AG08395 (cell line): ENCODE data around the gene FAM98B.
"Not testable (repeated sequence)": the region's sequence is repeated elsewhere in the genome, so short reads cannot be mapped to it uniquely, and the experiment has no call there.

Experiments
- DNase-seq: peaks from one replicate; pipeline ENCODE4 v3.0.0; 2012; ENCODE audit warnings: mixed read lengths, low spot score

Gene FAM98B

DNA sequence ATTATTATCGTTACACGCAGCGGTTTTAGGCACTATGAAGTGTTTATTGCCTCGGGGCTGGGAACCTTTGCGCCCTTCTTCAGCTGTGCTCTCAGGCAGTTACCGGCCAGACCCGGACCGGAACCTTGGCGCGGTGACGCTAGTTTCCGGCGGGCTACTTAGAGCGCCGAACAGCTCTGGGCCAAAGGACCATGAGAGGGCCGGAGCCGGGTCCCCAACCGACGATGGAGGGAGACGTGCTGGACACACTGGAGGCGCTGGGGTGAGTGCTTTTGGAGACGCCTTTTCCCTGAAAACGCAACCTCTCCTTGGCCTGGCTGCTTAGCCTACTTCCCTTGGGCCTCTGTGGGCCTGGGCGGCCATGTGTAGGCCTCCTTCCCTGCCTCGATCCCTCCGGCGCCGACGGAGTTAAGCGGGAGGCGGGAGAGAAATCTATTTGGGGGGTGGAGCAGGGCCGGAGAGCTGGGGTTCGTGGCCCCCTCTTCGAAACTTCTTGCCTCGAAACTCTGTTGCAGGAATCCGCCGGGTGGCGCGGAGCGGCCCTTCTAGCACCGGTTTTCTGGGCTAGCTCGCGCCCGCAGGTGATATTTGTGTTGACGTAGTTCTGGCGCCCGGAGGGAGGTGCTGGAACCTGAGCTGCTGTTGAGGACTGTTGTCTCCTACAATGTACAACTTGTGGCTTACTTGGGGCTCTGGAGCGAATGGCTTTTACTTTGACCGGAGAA lies at the start of gene FAM98B:
Gene FAM98B (plus strand): TSS at position 157 of the 725 bp plus-strand sequence. CDS start 35 bp downstream, at position 192.
- peak; percentile 87 for DNase-seq

GRCh38 chr15:38406436-38406835 lies 47.5 kb upstream of the FAM98B start:
- no peak for DNase-seq

DNA sequence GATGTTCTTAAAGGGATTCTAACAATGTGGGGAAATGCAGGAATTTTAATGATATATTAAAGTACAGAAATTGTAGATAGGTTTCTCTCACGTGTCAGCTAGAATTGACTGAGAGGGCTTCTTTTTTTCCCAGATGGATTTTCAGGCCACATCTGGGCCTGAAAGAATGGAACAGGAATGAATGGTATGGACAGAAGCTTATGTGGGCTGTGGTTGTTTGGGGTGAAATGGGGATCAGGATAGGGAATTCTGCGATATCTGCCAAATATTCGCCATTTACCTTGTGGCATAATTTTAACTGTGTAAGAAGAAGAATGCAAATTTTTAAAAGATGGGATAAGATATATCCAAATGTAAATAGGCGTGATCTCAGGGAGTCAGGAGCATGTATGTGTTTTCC lies 45.4 kb upstream of the FAM98B start:
- no peak for DNase-seq

GRCh38 chr15:38411902-38412301 lies 42.0 kb upstream of the FAM98B start:
- DNase-seq = no peak

DNA sequence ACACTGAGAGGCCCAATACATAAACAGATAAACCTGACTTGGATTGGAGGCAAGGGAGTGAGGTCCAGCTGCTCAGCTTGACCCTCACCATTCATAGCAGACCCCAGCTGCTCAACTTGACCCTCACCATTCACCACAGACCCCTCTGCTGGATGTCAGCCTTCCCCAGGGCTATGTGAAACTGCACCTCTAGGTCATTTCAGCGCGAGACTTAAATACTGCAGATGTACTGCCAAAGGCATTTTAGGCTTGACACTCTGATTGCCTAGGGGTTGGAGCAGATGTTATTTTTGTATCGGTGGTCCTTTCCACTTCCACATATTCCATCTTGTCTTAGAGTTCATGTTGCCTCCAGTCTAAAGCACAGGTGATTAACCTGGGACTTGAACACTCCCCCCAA lies 41.5 kb upstream of the FAM98B start:
- DNase-seq = no peak

GRCh38 chr15:38414357-38414756 lies 39.6 kb upstream of the FAM98B start:
- peak; percentile 88 for DNase-seq

DNA sequence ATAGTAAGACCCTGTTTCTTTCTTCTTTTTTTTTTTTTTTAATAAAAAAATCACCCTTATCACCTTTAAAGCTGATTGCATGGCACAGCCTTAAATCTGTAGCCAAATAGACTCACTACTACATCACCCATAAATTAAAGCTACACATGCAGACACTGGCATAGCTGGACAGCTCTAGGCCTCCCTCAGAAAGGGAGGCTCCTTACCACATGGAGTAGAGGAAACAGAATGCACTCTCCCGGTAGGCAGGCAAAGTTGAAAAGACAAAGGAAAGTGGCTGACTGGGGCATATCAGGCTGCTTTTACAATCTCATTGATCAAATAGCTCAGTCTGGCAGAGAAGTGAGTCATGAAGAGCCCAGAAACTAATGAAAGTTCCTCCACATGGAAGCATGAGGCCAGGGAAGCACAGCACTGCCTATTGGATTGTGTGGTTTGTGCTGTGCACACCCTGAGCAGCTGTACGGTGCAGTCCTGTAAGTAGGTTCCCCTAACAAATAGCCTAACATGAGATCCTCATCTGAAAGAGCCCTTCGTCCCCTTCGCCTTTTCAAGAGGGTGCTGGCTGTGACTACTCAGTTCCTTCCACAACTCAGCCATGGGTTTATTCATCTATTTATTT lies 32.7 kb upstream of the FAM98B start:
- no peak for DNase-seq

- no peak for DNase-seq
Observed at GRCh38 chr15:38424101-38424552, 29.8 kb upstream of the FAM98B start.

- no peak for DNase-seq
Observed at GRCh38 chr15:38425269-38425668, 28.7 kb upstream of the FAM98B start.

- DNase-seq = no peak
Observed at GRCh38 chr15:38427380-38427779, 26.5 kb upstream of the FAM98B start.

GRCh38 chr15:38430106-38430760 lies 23.7 kb upstream of the FAM98B start:
- DNase-seq = no peak

DNA sequence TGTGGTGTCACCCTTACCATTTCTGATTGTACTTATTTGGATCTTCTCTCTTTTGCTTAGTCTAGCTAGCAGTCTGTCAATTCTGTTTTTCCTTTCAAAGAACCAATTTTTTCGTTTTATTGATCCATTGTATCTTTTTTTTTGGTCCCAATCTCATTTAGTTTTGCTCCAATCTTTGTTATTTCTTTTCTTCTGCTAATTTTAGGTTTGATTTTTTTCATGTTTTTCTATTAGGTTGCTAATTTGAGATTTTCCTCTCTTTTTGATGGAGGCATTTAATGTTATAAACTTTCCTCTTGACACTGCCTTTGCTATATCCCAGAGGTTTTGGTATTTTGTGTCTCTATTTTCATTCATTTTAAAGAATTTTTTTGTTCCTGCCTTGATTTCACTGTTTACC lies 16.9 kb upstream of the FAM98B start:
- no peak for DNase-seq

DNA sequence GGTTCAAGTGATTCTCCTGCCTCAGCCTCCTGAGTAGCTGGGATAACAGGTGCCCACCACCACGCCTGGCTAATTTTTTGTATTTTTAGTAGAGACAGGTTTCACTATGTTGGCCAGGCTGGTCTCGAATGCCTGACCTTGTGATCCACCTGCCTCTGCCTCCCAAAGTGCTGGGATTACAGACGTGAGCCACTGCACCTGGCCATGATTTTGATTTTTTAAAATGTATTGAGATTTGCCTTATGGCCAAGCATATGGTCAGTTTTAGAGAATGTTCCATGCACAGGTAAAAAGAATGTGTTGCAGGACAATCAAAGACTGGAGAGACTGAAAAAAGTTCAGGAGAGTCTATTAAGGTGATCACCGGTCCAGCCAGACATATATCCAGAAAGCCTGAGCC lies 16.3 kb upstream of the FAM98B start:
- not testable (repeated sequence) for DNase-seq

DNA sequence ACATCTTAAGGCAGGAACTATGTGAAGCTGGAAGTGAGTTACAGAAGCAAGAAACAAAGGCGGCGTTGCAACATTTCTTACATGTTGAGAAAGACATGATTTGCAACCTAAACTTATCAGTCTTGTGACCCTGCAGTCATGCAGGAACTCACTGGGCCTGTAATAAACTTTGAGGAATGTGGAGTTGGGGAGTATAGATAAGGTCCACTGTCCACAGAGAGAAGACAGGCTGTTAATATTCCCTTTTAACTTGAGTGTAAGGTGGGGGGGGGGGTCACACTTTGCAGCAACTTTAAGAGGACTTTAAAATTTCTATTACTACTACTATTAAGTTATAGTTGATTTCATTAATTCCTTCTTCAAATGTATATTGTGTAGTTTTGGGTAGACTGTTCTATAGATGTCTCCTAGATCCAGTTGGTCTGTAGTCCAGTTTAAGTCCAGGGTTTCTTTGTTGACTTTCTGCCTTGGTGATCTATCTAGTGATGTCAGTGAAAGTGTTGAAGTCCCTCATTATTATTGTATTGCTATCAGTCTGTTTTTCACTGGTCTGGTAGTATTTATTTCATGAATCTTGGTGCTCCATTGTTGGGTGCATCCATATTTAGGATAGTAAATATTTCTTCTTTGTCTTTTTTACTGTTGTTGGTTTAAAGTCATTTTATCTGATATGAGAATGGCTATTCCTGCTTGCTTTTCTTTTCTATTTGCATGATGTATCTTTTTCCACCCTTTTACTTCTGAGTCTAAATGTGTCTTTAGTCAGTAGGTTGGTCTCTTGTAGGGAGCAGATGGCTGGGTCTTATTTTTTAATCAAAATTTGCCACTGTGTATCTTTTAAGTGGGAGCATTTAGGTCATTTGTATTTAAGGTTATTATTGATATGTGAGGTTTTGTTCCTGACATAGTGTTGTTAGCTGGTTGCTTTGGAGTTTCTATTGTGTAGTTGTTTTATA lies 15.6 kb upstream of the FAM98B start:
- DNase-seq = no peak

DNA sequence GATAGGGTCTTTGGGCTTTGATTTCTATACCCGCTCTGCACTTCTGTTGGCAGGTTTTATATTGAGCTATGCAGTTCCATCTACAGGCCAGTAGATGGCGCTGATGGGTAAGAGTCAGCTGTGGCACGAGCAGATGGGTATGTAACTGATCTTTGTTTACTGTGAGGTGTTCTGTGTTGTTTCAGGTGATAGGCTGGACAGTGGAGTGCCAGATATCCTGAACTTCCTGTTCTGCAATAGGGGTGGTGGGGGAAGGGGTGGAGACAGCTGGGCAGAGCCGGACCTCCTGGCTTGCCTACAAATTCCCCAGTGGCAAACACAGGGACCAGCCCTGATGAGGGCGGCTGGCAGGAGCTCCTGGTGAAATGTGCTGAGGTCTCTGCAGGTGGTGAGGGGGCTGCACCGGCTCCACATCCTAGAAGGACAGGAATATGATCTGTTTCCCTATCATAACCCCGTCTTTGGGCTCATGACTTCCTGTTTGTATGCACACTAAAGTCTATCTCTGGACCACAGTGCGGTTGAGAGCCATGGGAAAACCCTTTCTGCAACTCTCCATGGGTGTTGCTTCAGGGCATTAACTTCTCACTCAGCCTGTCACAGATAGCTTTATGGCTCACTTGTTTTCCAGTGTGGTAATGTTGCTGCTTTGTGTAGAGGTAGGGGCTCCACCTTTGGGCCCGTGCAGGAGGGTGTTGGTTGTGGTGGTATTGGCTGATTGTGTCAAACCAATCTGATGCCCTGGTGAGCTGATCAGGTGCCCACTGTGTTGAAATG lies 13.4 kb upstream of the FAM98B start:
- peak; percentile 62 for DNase-seq

GRCh38 chr15:38441130-38441519 lies 12.8 kb upstream of the FAM98B start:
- DNase-seq = no peak

- DNase-seq = no peak
Observed at GRCh38 chr15:38454696-38455090, 766 bp downstream of the FAM98B start.

DNA sequence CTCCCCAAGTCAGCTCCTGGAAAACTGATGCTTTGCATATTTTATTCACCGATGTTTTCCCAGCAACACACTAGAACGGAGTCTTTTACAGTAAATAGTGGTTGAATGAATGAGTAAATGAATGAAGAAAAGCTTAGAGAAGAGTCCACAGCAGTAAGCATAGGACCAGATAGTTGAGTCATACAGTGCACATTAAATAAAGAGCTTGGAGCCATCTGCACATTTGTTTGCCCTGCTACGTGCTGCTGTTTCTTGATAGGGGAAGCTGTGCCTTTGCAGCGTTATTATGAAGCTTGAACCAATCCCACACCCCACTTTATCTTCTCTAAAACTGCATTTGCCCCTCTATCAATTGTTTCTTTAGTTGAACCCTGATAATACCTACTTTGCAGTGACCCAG lies 1.2 kb downstream of the FAM98B start:
- DNase-seq = peak; percentile 10

GRCh38 chr15:38458646-38459045 lies 4.7 kb downstream of the FAM98B start:
- no peak for DNase-seq

- no peak for DNase-seq
Observed at GRCh38 chr15:38459480-38459879, 5.6 kb downstream of the FAM98B start.

GRCh38 chr15:38460543-38460942 lies 6.6 kb downstream of the FAM98B start:
- no peak for DNase-seq
